ENCODE data around the gene GIPC3.

GIPC3 gene

DNA sequence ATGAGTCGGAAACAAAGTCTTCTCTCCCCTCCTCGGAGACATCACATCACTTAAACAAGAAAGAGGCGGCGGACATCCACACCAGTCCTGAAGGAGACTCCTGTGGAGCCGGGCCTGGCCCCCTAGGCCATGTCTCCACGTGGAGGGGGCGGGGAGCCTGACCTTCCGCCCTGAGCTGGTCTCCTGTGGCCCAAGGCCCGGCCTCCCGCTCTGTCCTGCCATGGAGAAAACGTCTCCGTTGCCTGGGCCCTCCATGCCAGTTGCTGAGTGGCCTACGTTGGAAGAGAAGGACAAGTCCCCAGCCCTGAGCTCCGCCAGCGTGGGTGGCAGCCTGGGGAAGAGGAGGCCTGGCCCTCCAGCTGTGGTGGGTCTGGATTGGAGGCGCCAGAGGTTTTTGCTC, 46.8 kb downstream of the GIPC3 start:
- no peak for TF ChIP-seq CTCF (IDR thresholded peaks at IDR 0.05)

DNA sequence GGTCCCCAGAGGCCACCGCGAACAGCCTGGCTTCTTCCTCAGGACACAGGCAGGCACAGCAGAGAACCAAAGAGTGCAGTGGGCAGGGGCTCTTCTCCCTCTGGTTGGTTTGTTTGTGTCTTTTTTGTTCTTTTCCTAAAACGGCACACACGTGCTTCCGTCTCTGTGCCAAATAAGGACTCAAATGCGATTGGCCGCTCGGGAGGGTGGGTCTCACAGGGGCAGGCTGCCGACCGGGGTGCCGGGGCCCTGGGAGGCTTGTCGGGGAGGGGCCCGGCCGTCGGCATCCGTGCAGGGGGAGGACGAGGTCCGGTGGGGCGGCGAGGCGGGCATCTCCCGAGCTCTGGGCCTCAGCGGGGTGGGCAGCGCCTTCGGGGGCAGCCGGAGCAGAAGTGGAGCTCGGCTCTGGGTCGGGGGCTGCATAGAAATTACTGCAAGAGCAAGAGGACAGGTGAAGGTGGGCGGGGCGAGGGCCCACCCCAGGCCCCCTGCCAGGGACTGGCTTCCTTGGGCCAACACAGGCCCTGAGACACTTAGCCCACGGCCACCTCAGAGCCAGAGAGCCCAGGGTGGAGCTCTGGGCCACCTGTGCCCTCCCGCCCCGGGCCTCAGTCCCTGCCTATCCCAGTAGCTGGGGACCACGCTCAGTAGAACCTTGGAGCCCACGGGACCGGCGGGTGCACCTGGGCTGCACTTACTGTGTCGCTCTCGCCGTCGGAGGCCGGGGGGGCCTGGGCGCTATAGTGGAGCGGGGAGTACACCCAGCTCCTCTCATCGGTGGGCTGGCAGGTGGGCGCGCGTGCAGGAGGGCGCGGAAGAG, 47.7 kb downstream of the GIPC3 start:
- TF ChIP-seq CTCF (IDR thresholded peaks at IDR 0.05) = no peak

- no peak for TF ChIP-seq CTCF (IDR thresholded peaks at IDR 0.05)
Observed at GRCh38 chr19:3633559-3633988, 48.3 kb downstream of the GIPC3 start.

- no peak for TF ChIP-seq CTCF (IDR thresholded peaks at IDR 0.05)
Observed at GRCh38 chr19:3634496-3635045, 49.3 kb downstream of the GIPC3 start.

- no peak for TF ChIP-seq CTCF (IDR thresholded peaks at IDR 0.05)
Observed at GRCh38 chr19:3636506-3636905, 51.2 kb downstream of the GIPC3 start.

GRCh38 chr19:3636962-3637361, 51.7 kb downstream of the GIPC3 start:
- TF ChIP-seq CTCF (IDR thresholded peaks at IDR 0.05) = no peak

DNA sequence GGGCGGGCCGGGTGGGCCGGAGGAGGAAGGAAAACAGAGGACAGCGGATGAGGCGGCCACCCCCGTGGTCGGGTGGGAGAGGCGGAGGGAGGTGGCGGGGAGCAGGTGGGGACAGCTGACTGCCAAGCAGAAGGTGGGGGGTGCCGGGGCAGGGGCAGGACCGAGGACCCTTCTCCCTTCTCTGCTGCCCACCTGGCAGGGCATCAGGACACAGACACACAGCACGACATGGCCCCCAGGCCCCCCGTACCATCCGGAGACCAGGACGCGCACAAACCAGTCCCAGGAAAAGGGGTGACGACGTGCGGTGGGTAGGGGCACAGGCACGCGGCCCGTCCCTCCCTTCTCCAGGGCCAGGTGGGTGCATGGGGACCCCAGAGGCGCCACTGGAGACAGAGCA, 52.3 kb downstream of the GIPC3 start:
- TF ChIP-seq CTCF (IDR thresholded peaks at IDR 0.05) = no peak

Measured in LNCAP (cell line).